H1 (cell line): ENCODE data around the gene SPOCK1. TPM values are rescaled to one million over a fixed set of nuclear protein-coding genes. Genes with fewer than 3 reads are reported as not detected.
A peak's percentile ranks its signal among the peaks of the same experiment; 100 is the strongest.

ENCODE experiments used
- CTCF ChIA-PET: fragments of 300-600 bp; sonication (Branson Sonifier 250); formaldehyde crosslinking; loops from one replicate; lab custom pipeline; 2021; ENCODE audit not compliant: partially characterized antibody; lab: Charles Lee
- POLR2A ChIA-PET: fragments of 300-600 bp; sonication (Branson Sonifier 250); formaldehyde crosslinking; loops from one replicate; lab custom pipeline; 2021; ENCODE audit warnings: inconsistent platforms; ENCODE audit not compliant: partially characterized antibody; lab: Charles Lee
- DNase-seq, 2 experiments: peaks; one replicate each; pipeline versions ENCODE4 v3.0.0 to v3.0.0-alpha.2; 2010 to 2022; ENCODE audit warnings: low spot score in 2 of 2, low read depth in 1 of 2, mixed read lengths in 1 of 2
- FAIRE-seq: peaks from 2 replicates; lab custom pipeline; 2011; peaks lifted over from hg19 to GRCh38; lab: Jason Lieb, UNC
- H2AFZ ChIP-seq: 2 replicates; pipeline ENCODE4 v1.8.1; 2012; ENCODE audit warnings: low read length, inconsistent platforms
- H2AK5ac ChIP-seq: 2 replicates; pipeline ENCODE4 v1.6.1; 2013; ENCODE audit warnings: low read depth, low read length
- H2BK120ac ChIP-seq: replicated peaks from 2 replicates; pipeline ENCODE3; 2013; ENCODE audit warnings: low read depth, low read length, inconsistent platforms
- H2BK12ac ChIP-seq: 2 replicates; pipeline ENCODE4 v1.6.1; 2013; ENCODE audit warnings: low read depth, low read length
- H2BK15ac ChIP-seq: 2 replicates; pipeline ENCODE4 v1.6.1; 2013; ENCODE audit warnings: low read length
- H2BK20ac ChIP-seq: 2 replicates; pipeline ENCODE4 v1.6.1; 2013; ENCODE audit warnings: low read length
- H2BK5ac ChIP-seq: 2 replicates; pipeline ENCODE4 v1.6.1; 2013; ENCODE audit warnings: low read depth, low read length
- H3K14ac ChIP-seq: 2 replicates; pipeline ENCODE4 v1.6.1; 2013; ENCODE audit warnings: inconsistent platforms; ENCODE audit not compliant: insufficient read length
- H3K18ac ChIP-seq: 2 replicates; pipeline ENCODE4 v1.6.1; 2013; ENCODE audit warnings: low read length; ENCODE audit errors: extremely low read depth
- H3K23ac ChIP-seq: 2 replicates; pipeline ENCODE4 v1.6.1; 2013; ENCODE audit warnings: inconsistent platforms; ENCODE audit not compliant: insufficient read length
- H3K23me2 ChIP-seq: 2 replicates; pipeline ENCODE4 v1.6.1; 2013; ENCODE audit warnings: low read depth, low read length
- H3K27ac ChIP-seq: 2 replicates; pipeline ENCODE4 v1.6.1; 2011; ENCODE audit warnings: low read depth, low read length, inconsistent platforms
- H3K27me3 ChIP-seq, 4 experiments: replicated peaks in 1 of 4; 1 replicate in 1 of 4; 2 replicates in 3 of 4; pipeline versions ENCODE4 v1.6.1 to v1.8.1; 2011 to 2013; ENCODE audit warnings: low read length in 3 of 4, mild to moderate bottlenecking in 3 of 4, inconsistent platforms in 2 of 4, mixed read lengths in 2 of 4, moderate library complexity in 1 of 4; ENCODE audit not compliant: control insufficient read depth in 3 of 4, insufficient read depth in 3 of 4; ENCODE audit errors: extremely low read depth in 1 of 4
- H3K36me3 ChIP-seq, 4 experiments: 2 replicates each; pipeline versions ENCODE4 v1.6.1 to v1.8.1; 2011 to 2013; ENCODE audit warnings: mild to moderate bottlenecking in 4 of 4, low read length in 3 of 4, moderate library complexity in 2 of 4, control low read depth in 1 of 4, inconsistent platforms in 1 of 4; ENCODE audit not compliant: insufficient read depth in 4 of 4, control insufficient read depth in 2 of 4
- H3K4ac ChIP-seq: replicated peaks from 2 replicates; pipeline ENCODE3; 2013; ENCODE audit warnings: low read length, low read depth, mixed read lengths, inconsistent platforms; ENCODE audit not compliant: insufficient read length
- H3K4me1 ChIP-seq, 4 experiments: replicated peaks in 1 of 4; 1 replicate in 1 of 4; 2 replicates in 3 of 4; pipeline versions ENCODE4 v1.6.1 to v1.8.1; 2011 to 2013; ENCODE audit warnings: low read length in 3 of 4, inconsistent platforms in 2 of 4, mixed read lengths in 1 of 4; ENCODE audit not compliant: insufficient read depth in 4 of 4, control insufficient read depth in 3 of 4
- H3K4me2 ChIP-seq, 2 experiments: 2 replicates each; pipeline versions ENCODE4 v1.6.1 to v1.8.1; 2011 to 2013; ENCODE audit warnings: low read depth in 2 of 2, low read length in 2 of 2, control low read depth in 1 of 2, inconsistent platforms in 1 of 2, mild to moderate bottlenecking in 1 of 2; ENCODE audit not compliant: insufficient read depth in 1 of 2
- H3K4me3 ChIP-seq, 4 experiments: fragments of 200-600, 300-600 bp in 1 of 4; sonication (generic), shearing (Covaris generic), sonication (Bioruptor Twin) in 1 of 4; 2 replicates each; pipeline versions ENCODE4 v1.5.1 to v1.8.1; 2011 to 2016; ENCODE audit warnings: low read length in 4 of 4, low read depth in 3 of 4, control low read depth in 2 of 4, inconsistent platforms in 2 of 4, mild to moderate bottlenecking in 2 of 4, mixed read lengths in 1 of 4, moderate library complexity in 1 of 4; ENCODE audit not compliant: insufficient read depth in 2 of 4; ENCODE audit errors: extremely low read depth in 1 of 4
- H3K56ac ChIP-seq: replicated peaks from 2 replicates; pipeline ENCODE3; 2013; ENCODE audit warnings: low read depth, mild to moderate bottlenecking, mixed read lengths, low read length, inconsistent platforms; ENCODE audit not compliant: insufficient read length
- H3K79me1 ChIP-seq: 2 replicates; pipeline ENCODE4 v1.6.1; 2013; ENCODE audit warnings: low read depth, low read length, control low read depth
- H3K79me2 ChIP-seq, 2 experiments: 2 replicates each; pipeline versions ENCODE4 v1.6.1 to v1.8.1; 2012 to 2013; ENCODE audit warnings: low read length in 2 of 2, mild to moderate bottlenecking in 2 of 2, inconsistent platforms in 1 of 2; ENCODE audit not compliant: insufficient read depth in 2 of 2, control insufficient read depth in 1 of 2
- H3K9ac ChIP-seq, 4 experiments: replicated peaks in 1 of 4; 1 replicate in 1 of 4; 2 replicates in 3 of 4; pipeline versions ENCODE4 v1.6.1 to v1.8.1; 2011 to 2013; ENCODE audit warnings: low read depth in 3 of 4, low read length in 3 of 4, control low read depth in 2 of 4, mild to moderate bottlenecking in 2 of 4, moderate library complexity in 2 of 4, inconsistent platforms in 1 of 4; ENCODE audit errors: extremely low read depth in 1 of 4
- H3K9me3 ChIP-seq, 2 experiments: 2 replicates each; pipeline versions ENCODE4 v1.6.1 to v1.8.1; 2012 to 2013; ENCODE audit warnings: mild to moderate bottlenecking in 2 of 2, moderate library complexity in 2 of 2, control low read depth in 1 of 2, inconsistent platforms in 1 of 2, low read depth in 1 of 2, low read length in 1 of 2, mixed read lengths in 1 of 2; ENCODE audit not compliant: insufficient read depth in 2 of 2
- H4K20me1 ChIP-seq, 2 experiments: replicated peaks in 1 of 2; 2 replicates each; pipeline versions ENCODE3 to v1.8.1; 2011 to 2013; ENCODE audit warnings: inconsistent platforms in 2 of 2, low read length in 2 of 2, mild to moderate bottlenecking in 1 of 2; ENCODE audit not compliant: insufficient read depth in 2 of 2, control insufficient read depth in 1 of 2
- H4K5ac ChIP-seq: 2 replicates; pipeline ENCODE4 v1.6.1; 2013; ENCODE audit warnings: low read length, low read depth, mixed read lengths, inconsistent platforms; ENCODE audit not compliant: insufficient read length
- H4K8ac ChIP-seq: 2 replicates; pipeline ENCODE4 v1.8.0; 2013; ENCODE audit warnings: mild to moderate bottlenecking, moderate library complexity, low read length, inconsistent platforms; ENCODE audit not compliant: insufficient read depth; ENCODE audit errors: extremely low read depth
- H4K91ac ChIP-seq: replicated peaks from 2 replicates; pipeline ENCODE3; 2013; ENCODE audit warnings: low read length, mixed read lengths, inconsistent platforms; ENCODE audit not compliant: insufficient read length
- BACH1 ChIP-seq: IDR thresholded peaks from 2 replicates; pipeline ENCODE4 v1.6.1; 2012; ENCODE audit warnings: low read length, improper control_type of control experiment
- BCL11A ChIP-seq, 2 experiments: IDR thresholded peaks; one replicate each; pipeline ENCODE4 v1.6.1; 2011; ENCODE audit warnings: low read depth in 2 of 2, low read length in 2 of 2, mild to moderate bottlenecking in 2 of 2
- CHD1 ChIP-seq: IDR thresholded peaks from 2 replicates; pipeline ENCODE4 v1.6.1; 2012; ENCODE audit warnings: low read depth, low read length, improper control_type of control experiment
- PHF8 ChIP-seq: fragments of 200-600 bp; sonication (generic); conservative IDR thresholded peaks from 2 replicates; pipeline ENCODE4 v1.7.1; 2012; ENCODE audit warnings: low read depth, mild to moderate bottlenecking, inconsistent platforms, low read length, moderate library complexity
- RAD21 ChIP-seq, 2 experiments: IDR thresholded peaks in 1 of 2; conservative IDR thresholded peaks in 1 of 2; 2 replicates each; pipeline ENCODE4 v1.6.1; 2011; ENCODE audit warnings: low read depth in 2 of 2, low read length in 2 of 2, improper control_type of control experiment in 1 of 2, inconsistent platforms in 1 of 2, mild to moderate bottlenecking in 1 of 2, moderate library complexity in 1 of 2
- RBBP5 ChIP-seq: IDR thresholded peaks from 2 replicates; pipeline ENCODE4 v1.7.1; 2012; ENCODE audit warnings: low read depth, mild to moderate bottlenecking, inconsistent platforms, low read length, moderate library complexity, borderline replicate concordance
- TCF12 ChIP-seq: IDR thresholded peaks from 2 replicates; pipeline ENCODE4 v1.6.1; 2011; ENCODE audit warnings: low read depth, mild to moderate bottlenecking, low read length
- TEAD4 ChIP-seq: IDR thresholded peaks from 2 replicates; pipeline ENCODE4 v1.6.1; 2012; ENCODE audit warnings: low read depth, low read length, inconsistent platforms, mixed read lengths
- YY1 ChIP-seq: IDR thresholded peaks from 2 replicates; pipeline ENCODE4 v1.6.1; 2011; ENCODE audit warnings: low read depth, mild to moderate bottlenecking, low read length
- ZNF274 ChIP-seq: IDR thresholded peaks from 2 replicates; pipeline ENCODE4 v1.7.0; 2012; ENCODE audit warnings: low read length, borderline replicate concordance; ENCODE audit errors: extremely low read depth
- WGBS, 2 experiments: shearing (Covaris generic) in 1 of 2; methylation state at CpG; one replicate each; pipeline versions ENCODE4 v1.1.6 to v1.1.7; 2013 to 2015; ENCODE audit warnings: low lambda C conversion rate in 2 of 2, mixed read lengths in 2 of 2, inconsistent platforms in 1 of 2, low coverage in 1 of 2, missing lambda C conversion rate in 1 of 2; ENCODE audit not compliant: insufficient replicate concordance in 2 of 2, insufficient coverage in 1 of 2, insufficient read length in 1 of 2; ENCODE audit errors: extremely low coverage in 1 of 2, missing lambda C conversion rate in 1 of 2; 5-methylcytosine and 5-hydroxymethylcytosine counted together
- polyA plus RNA-seq, 7 experiments: library from polyadenylated mRNA; depleted of rRNA in 3 of 7; stranded (reverse) in 5 of 7; unstranded in 2 of 7; fragments of >200 nt in 5 of 7; fragments of 200-250 nt in 2 of 7; gene quantifications; 1 replicate in 5 of 7; 2 replicates in 1 of 7; 4 replicates in 1 of 7; pipeline versions ENCODE4 v1.2.1 to v1.2.3, GENCODE V29; 2011 to 2013; ENCODE audit warnings: missing spikeins in 2 of 7, mixed read lengths in 2 of 7
- total RNA-seq: library from RNA; stranded (reverse); fragmentation: NEBNext Ultra II Directional; extraction: Animal tissue kit (Norgen Biotek cat#: 25700); gene quantifications from 2 replicates; pipeline ENCODE4 v1.2.1, GENCODE V29; 2021
- TF ChIP-seq, protein P1 (sequence below), 3 experiments: IDR thresholded peaks; 1 replicate in 2 of 3; 2 replicates in 1 of 3; pipeline versions ENCODE4 v1.5.1 to v1.6.1; 2011; ENCODE audit warnings: low read length in 3 of 3, mild to moderate bottlenecking in 3 of 3, inconsistent platforms in 2 of 3, low read depth in 1 of 3, moderate library complexity in 1 of 3; ENCODE audit not compliant: insufficient read depth in 1 of 3; ENCODE audit errors: control extremely low read depth in 1 of 3

The SPOCK1 gene
- total and polyA plus RNA-seq, 2 of the 8 experiments (the other 6 are each of a cell fraction or from before 2014, with no cell fraction given): 6.9 to 18.1 TPM

DNA sequence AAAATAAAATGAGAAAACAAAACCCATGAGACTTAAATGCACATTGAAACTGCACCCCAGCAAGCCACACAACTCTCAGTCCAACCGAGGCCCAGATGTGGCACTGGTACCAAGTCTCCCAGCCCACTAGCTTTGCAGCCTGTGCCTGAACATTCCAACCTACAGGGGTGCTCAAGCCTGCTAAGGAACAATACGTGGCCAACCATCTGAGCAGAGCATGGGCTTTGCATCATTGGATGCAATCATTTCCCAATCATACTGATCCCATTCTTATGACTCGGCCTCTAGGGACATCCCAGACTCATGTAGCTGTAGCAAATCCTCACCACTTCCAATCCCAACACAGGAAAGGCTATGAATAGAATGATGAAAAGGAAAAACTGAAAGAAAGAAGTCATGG, 297.2 kb downstream of the SPOCK1 start:
- Histone ChIP-seq H3K27me3 (no peaks in the 10 kb centered on the region), H4K20me1 (no peaks in the 10 kb centered on the region), H2AFZ (no peak overlapping the region), H2BK12ac (peak overlapping the region; percentile 65; the same call in 1 of the 2 replicates), H3K4ac (no peak overlapping the region), H3K4me2 (no peak overlapping the region), H4K91ac (no peak overlapping the region), H3K4me1 (peaks cover 2 to 11% (median 7%) of the 10 kb centered on the region in 4 experiments; a peak in 6 of 7 replicates), H3K9me3 (no peaks in the 10 kb centered on the region), H3K23ac (no peak overlapping the region), H3K23me2 (no peaks in the 10 kb centered on the region), H2BK15ac (no peak overlapping the region; the same call in 1 of the 2 replicates), H3K79me2 (no peaks in the 10 kb centered on the region), H2BK5ac (no peak overlapping the region), H3K14ac (no peak overlapping the region), H3K79me1 (no peaks in the 10 kb centered on the region), H4K8ac (no peak overlapping the region), H3K56ac (no peak overlapping the region), H3K9ac (no peak overlapping the region), H4K5ac (no peak overlapping the region), H2BK20ac (no peak overlapping the region), H3K36me3 (no peaks in the 10 kb centered on the region), H3K4me3 (no peak overlapping the region), H2AK5ac (0 out of 2 replicates have a peak overlapping the region, but pooled peaks have one; percentile 26), H2BK120ac (no peak overlapping the region), H3K27ac (no peak overlapping the region), H3K18ac (peak overlapping the region; percentile 14; the same call in 1 of the 2 replicates)
- no peak for FAIRE-seq
- DNase-seq: no peak
- ChIA-PET CTCF (interaction anchor here (0.7 to 2.6 kb wide), 11 partner anchors 9 to 175 kb away, joined by 3 to 6 read pairs (median 3); no protein-coding TSS in a partner anchor), POLR2A (no interaction called here)
- WGBS, 2 experiments: 82% methylated on average over 3 of the region's 3 CpGs; no CpG with 5 or more reads in 1 of the 2 experiments
- TF ChIP-seq RBBP5 (no peak), BACH1 (no peak), PHF8 (no peak), ZNF274 (no peak), BCL11A (IDR thresholded peaks at IDR 0.05; ENCODE audit: low read depth in 2 of 2, low read length in 2 of 2) (no peak), TCF12 (no peak), TEAD4 (peak; percentile 95), RAD21 (IDR thresholded peaks at IDR 0.05 in 1 of 2, conservative IDR thresholded peaks at IDR 0.05 in 1 of 2; ENCODE audit: low read depth in 2 of 2, low read length in 2 of 2) (peak; percentile 24 to 46; a peak in 3 of 4 replicates), YY1 (no peak), CHD1 (no peak)
- TF ChIP-seq, protein P1, sequence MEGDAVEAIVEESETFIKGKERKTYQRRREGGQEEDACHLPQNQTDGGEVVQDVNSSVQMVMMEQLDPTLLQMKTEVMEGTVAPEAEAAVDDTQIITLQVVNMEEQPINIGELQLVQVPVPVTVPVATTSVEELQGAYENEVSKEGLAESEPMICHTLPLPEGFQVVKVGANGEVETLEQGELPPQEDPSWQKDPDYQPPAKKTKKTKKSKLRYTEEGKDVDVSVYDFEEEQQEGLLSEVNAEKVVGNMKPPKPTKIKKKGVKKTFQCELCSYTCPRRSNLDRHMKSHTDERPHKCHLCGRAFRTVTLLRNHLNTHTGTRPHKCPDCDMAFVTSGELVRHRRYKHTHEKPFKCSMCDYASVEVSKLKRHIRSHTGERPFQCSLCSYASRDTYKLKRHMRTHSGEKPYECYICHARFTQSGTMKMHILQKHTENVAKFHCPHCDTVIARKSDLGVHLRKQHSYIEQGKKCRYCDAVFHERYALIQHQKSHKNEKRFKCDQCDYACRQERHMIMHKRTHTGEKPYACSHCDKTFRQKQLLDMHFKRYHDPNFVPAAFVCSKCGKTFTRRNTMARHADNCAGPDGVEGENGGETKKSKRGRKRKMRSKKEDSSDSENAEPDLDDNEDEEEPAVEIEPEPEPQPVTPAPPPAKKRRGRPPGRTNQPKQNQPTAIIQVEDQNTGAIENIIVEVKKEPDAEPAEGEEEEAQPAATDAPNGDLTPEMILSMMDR (IDR thresholded peaks at IDR 0.05; ENCODE audit: control extremely low read depth in 1 of 3, insufficient read depth in 1 of 3, low read depth in 1 of 3, low read length in 3 of 3): peak; percentile 22 to 60 (median 55); a peak in 3 of 4 replicates
